ENCODE data around the gene ZNF536. TPM values are rescaled to one million over a fixed set of nuclear protein-coding genes. Genes with fewer than 3 reads are reported as not detected.

The ZNF536 gene
- total and polyA plus RNA-seq, 2 donors (not counting 3 experiments of a cell fraction or from before 2014, with no cell fraction given), result not detected

GRCh38 chr19:30555075-30555790, 183.0 kb downstream of the ZNF536 start:
- Histone ChIP-seq H3K4me3 (replicated peaks in 1 of 3; ENCODE audit: insufficient read depth in 1 of 3, low read depth in 1 of 3, low read length in 3 of 3) (no peak overlapping the region), H2AFZ (ENCODE audit: low read depth, low read length) (no peak overlapping the region), H3K36me3 (ENCODE audit: control insufficient read depth in 2 of 2, extremely low read depth in 1 of 2, insufficient read depth in 2 of 2, low read length in 2 of 2) (no peaks in the 10 kb centered on the region), H3K27ac (ENCODE audit: insufficient read depth, low read depth, low read length) (no peak overlapping the region), H3K27me3 (ENCODE audit: control insufficient read depth in 2 of 2, insufficient read depth in 2 of 2, low read length in 2 of 2) (no peaks in the 10 kb centered on the region), H3K79me2 (ENCODE audit: control insufficient read depth, insufficient read depth, low read length) (no peaks in the 10 kb centered on the region), H3K9me1 (replicated peaks; ENCODE audit: control insufficient read depth, extremely low read depth, insufficient read depth, low read length) (no peaks in the 10 kb centered on the region), H4K20me1 (replicated peaks; ENCODE audit: control insufficient read depth, extremely low read depth, insufficient read depth, low read length) (no peaks in the 10 kb centered on the region), H3K9me3 (replicated peaks; ENCODE audit: control insufficient read depth, insufficient read depth, low read length) (peaks cover 7% of the 10 kb centered on the region), H3K9ac (replicated peaks; ENCODE audit: extremely low read depth, insufficient read depth, low read length) (no peak overlapping the region), H3K4me2 (ENCODE audit: insufficient read depth, low read length) (no peak overlapping the region), H3K4me1 (ENCODE audit: control insufficient read depth, extremely low read depth, insufficient read depth, low read length) (no peaks in the 10 kb centered on the region)
- intact Hi-C loops (cut with micrococcal nuclease) (no loop called here), dilution Hi-C loops (cut with MboI; ENCODE audit: extremely low pct_ligation_motif_present, low sequenced_read_pairs) (no loop called here)
- ChIA-PET CTCF (no interaction called here), POLR2A (no interaction called here)
- TF ChIP-seq CTCF (IDR thresholded peaks at IDR 0.05; ENCODE audit: extremely low read depth in 1 of 2, insufficient read depth in 1 of 2, low read depth in 1 of 2, low read length in 2 of 2), result no peak
- no peak for TF ChIP-seq EZH2 (IDR thresholded peaks at IDR 0.05; ENCODE audit: borderline replicate concordance, low read depth, low read length, severe bottlenecking)
- TF ChIP-seq POLR2A (IDR thresholded peaks at IDR 0.05; ENCODE audit: low read depth, low read length), result no peak
- no peak for TF ChIP-seq GATA2 (IDR thresholded peaks at IDR 0.05; ENCODE audit: insufficient read depth, insufficient read length, low read depth, low read length)
- TF ChIP-seq MAX (IDR thresholded peaks at IDR 0.05; ENCODE audit: insufficient read depth, insufficient read length), result no peak
- TF ChIP-seq MYC (IDR thresholded peaks at IDR 0.05; ENCODE audit: low read depth, low read length), result no peak
- no peak for TF ChIP-seq FOS (IDR thresholded peaks at IDR 0.05; ENCODE audit: borderline replicate concordance, insufficient read depth, low read length)
- no peak for TF ChIP-seq POLR2AphosphoS5 (IDR thresholded peaks at IDR 0.05; ENCODE audit: insufficient read depth, low read depth, low read length)
- no peak for TF ChIP-seq JUN (IDR thresholded peaks at IDR 0.05; ENCODE audit: borderline replicate concordance, insufficient read depth, insufficient read length, low read depth)
- FAIRE-seq, result no peak
- BruUV-seq (replicated peaks), result no TSS peak
- DNase-seq (ENCODE audit: low read depth, low spot score), result no peak
